HFF-Myc (cell line): ENCODE results near the gene LASP1.
"Not testable (repeated sequence)": the region's sequence is repeated elsewhere in the genome, so short reads cannot be mapped to it uniquely, and the experiment has no call there.

ENCODE experiments used
- DNase-seq: peaks from one replicate; pipeline ENCODE4 v3.0.0-alpha.2; 2011; ENCODE audit warnings: low read depth; ENCODE audit errors: extremely low read depth
- H3K4me3 ChIP-seq: replicated peaks from 2 replicates; pipeline ENCODE4 v1.5.1; 2011; ENCODE audit warnings: low read depth, mild to moderate bottlenecking, control low read depth, low read length
- TF ChIP-seq, protein P1 (sequence below): IDR thresholded peaks from 2 replicates; pipeline ENCODE4 v1.5.1; 2012; ENCODE audit warnings: mild to moderate bottlenecking, low read depth, low read length, control low read depth; ENCODE audit errors: missing control alignments

The LASP1 gene

GRCh38 chr17:38942696-38943334 lies 73.0 kb downstream of the LASP1 start:
- DNase-seq: no peak
- H3K4me3 ChIP-seq: no peak overlapping the region
- TF ChIP-seq, protein P1, sequence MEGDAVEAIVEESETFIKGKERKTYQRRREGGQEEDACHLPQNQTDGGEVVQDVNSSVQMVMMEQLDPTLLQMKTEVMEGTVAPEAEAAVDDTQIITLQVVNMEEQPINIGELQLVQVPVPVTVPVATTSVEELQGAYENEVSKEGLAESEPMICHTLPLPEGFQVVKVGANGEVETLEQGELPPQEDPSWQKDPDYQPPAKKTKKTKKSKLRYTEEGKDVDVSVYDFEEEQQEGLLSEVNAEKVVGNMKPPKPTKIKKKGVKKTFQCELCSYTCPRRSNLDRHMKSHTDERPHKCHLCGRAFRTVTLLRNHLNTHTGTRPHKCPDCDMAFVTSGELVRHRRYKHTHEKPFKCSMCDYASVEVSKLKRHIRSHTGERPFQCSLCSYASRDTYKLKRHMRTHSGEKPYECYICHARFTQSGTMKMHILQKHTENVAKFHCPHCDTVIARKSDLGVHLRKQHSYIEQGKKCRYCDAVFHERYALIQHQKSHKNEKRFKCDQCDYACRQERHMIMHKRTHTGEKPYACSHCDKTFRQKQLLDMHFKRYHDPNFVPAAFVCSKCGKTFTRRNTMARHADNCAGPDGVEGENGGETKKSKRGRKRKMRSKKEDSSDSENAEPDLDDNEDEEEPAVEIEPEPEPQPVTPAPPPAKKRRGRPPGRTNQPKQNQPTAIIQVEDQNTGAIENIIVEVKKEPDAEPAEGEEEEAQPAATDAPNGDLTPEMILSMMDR: no peak

DNA sequence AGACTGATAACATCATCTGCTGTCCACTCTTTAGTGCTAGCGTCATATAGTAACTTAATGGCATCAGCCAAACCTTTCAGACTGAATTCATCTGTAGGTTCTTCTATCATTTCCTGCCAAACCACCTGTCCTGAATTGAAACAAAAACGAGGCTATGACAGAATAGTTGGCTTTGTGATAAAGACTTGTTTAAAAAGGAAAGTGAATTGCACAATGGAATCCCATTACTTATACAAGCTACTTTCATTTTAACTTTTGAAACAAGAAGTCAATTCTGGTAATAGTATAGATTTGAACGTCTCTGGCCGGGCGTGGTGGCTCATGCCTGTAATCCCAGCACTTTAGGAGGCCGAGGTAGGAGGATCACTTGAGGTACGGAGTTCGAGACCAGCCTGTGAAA lies 73.7 kb downstream of the LASP1 start:
- H3K4me3 ChIP-seq: no peak overlapping the region
- TF ChIP-seq, protein P1: no peak
- DNase-seq: no peak

DNA sequence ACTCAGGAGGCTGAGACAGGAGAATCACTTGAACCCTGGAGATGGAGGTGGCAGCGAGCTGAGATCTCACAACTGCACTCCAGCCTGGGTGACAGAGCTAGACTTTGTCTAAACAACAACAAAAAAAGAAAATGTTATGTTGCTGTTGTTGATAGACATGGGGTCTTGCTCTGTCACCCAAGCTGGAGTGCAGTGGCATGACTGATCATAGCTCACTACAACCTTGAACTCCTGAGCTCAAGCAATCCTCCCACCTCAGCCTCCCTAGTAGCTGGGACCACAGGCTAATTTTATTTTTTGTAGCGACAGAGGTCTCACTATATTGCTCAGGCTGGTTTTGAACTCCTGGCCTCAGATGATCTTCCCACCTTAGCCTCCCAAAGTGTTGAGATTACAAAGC lies 77.3 kb downstream of the LASP1 start:
- no peak overlapping the region for H3K4me3 ChIP-seq
- no peak for DNase-seq
- TF ChIP-seq, protein P1: no peak

DNA sequence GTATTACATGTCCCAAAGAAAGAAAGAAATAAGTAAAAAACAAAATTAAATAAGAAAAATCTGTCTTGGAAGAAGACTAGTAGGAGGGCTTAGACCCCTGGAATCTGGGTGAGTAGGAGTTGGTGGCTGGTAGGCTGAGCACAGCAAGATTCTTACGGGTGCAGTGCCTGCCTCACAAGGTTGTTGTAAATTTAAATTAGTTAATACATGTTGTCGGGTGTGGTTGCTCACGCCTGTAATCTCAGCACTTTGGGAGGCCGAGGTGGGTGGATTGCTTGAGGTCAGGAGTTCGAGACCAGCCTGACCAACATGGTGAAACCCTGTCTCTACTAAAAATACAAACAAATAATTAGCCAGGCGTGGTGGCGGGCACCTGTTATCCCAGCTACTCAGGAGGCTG lies 83.9 kb downstream of the LASP1 start:
- not testable (repeated sequence) for H3K4me3 ChIP-seq

GRCh38 chr17:38958326-38958725 lies 88.5 kb downstream of the LASP1 start:
- DNase-seq: no peak
- no peak overlapping the region for H3K4me3 ChIP-seq
- TF ChIP-seq, protein P1: no peak

More for the DNA sequence above, 83.9 kb downstream of the LASP1 start:
- DNase-seq: not testable (repeated sequence)

DNA sequence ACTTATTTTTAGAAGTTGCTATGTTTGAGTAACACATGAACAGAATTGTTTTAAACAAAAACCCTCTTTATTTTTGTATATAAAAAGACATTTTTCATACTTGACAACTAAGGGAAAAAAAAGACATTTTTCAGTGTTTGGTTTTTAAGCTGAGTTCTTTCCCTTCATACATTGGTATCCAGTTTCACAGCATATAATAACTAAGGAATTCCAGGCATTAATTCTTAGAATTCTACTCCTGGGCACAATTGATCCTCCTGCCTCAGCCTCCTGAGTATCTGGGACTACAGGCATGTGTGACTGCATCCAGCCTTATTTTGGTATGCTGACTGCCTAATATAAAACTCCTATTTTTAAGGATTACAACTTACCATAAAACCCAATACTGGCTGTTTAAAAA lies 88.9 kb downstream of the LASP1 start:
- TF ChIP-seq, protein P1: no peak
- no peak overlapping the region for H3K4me3 ChIP-seq
- no peak for DNase-seq

DNA sequence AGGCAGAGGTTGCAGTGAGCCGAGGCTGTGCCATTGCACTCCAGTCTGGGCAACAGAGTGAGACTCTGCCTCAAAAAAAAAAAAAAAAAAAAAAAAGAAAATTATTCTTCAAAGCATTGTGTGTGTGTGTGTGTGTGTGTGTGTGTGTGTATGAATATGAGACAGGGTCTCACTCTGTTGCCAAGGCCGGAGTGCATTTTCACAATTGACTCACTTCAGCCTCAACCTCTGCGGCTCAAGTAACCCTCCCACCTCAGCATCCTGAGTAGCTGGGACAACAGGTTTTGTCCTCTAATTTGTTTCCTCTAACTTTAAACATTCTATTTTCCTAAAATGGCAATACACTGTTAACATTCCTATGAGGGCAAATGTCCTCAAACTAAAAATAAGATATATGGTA lies 89.7 kb downstream of the LASP1 start:
- no peak for DNase-seq
- TF ChIP-seq, protein P1: no peak
- H3K4me3 ChIP-seq: no peak overlapping the region
